Fibroblast of lung (primary cell): ENCODE data around the gene WDFY3. TPM values are rescaled to one million over a fixed set of nuclear protein-coding genes. Genes with fewer than 3 reads are reported as not detected.

Experiments
- DNase-seq, 2 donors: peaks; one replicate each; pipeline versions ENCODE4 v3.0.0 to v3.0.0-alpha.2; 2010; ENCODE audit warnings: low read depth in 2 of 2
- H2AFZ ChIP-seq: 2 replicates; pipeline ENCODE4 v1.5.1; 2012; ENCODE audit warnings: low read length, control low read depth, inconsistent platforms
- H3K27ac ChIP-seq: 2 replicates; pipeline ENCODE4 v1.5.1; 2011; ENCODE audit warnings: low read length, control low read depth; ENCODE audit not compliant: insufficient read depth
- H3K27me3 ChIP-seq: 2 replicates; pipeline ENCODE4 v1.5.1; 2011; ENCODE audit warnings: mild to moderate bottlenecking, low read length; ENCODE audit not compliant: control insufficient read depth, insufficient read depth
- H3K36me3 ChIP-seq: 2 replicates; pipeline ENCODE4 v1.5.1; 2011; ENCODE audit warnings: low read length; ENCODE audit not compliant: control insufficient read depth, insufficient read depth
- H3K4me1 ChIP-seq: 2 replicates; pipeline ENCODE4 v1.5.1; 2011; ENCODE audit warnings: low read length; ENCODE audit not compliant: control insufficient read depth, insufficient read depth; ENCODE audit errors: extremely low read depth
- H3K4me2 ChIP-seq: 2 replicates; pipeline ENCODE4 v1.5.1; 2011; ENCODE audit warnings: low read length, control low read depth; ENCODE audit not compliant: insufficient read depth; ENCODE audit errors: extremely low read depth
- H3K4me3 ChIP-seq, 4 experiments: fragments of 200-600 bp in 1 of 4; sonication (generic) in 1 of 4; replicated peaks in 1 of 4; 2 replicates each; pipeline ENCODE4 v1.5.1; 2011 to 2016; ENCODE audit warnings: low read length in 4 of 4, low read depth in 3 of 4, mild to moderate bottlenecking in 3 of 4, control low read depth in 2 of 4, inconsistent platforms in 1 of 4, mixed read lengths in 1 of 4; ENCODE audit not compliant: insufficient read depth in 1 of 4; ENCODE audit errors: control extremely low read depth in 1 of 4
- H3K79me2 ChIP-seq: 2 replicates; pipeline ENCODE4 v1.5.1; 2012; ENCODE audit warnings: mild to moderate bottlenecking, low read length, inconsistent platforms; ENCODE audit not compliant: control insufficient read depth, insufficient read depth
- H3K9ac ChIP-seq: 2 replicates; pipeline ENCODE4 v1.5.1; 2011; ENCODE audit warnings: mild to moderate bottlenecking, low read length, control low read depth; ENCODE audit not compliant: insufficient read depth
- H3K9me3 ChIP-seq: 2 replicates; pipeline ENCODE4 v1.5.1; 2012; ENCODE audit warnings: low read depth, low read length; ENCODE audit not compliant: control insufficient read depth, insufficient read depth
- H4K20me1 ChIP-seq: 2 replicates; pipeline ENCODE4 v1.5.1; 2011; ENCODE audit warnings: low read length; ENCODE audit not compliant: control insufficient read depth, insufficient read depth; ENCODE audit errors: extremely low read depth
- EZH2 ChIP-seq: IDR thresholded peaks from 2 replicates; pipeline ENCODE4 v1.5.1; 2012; ENCODE audit warnings: low read length, control low read depth, mild to moderate bottlenecking; ENCODE audit errors: missing control alignments
- polyA plus RNA-seq, 2 donors: library from polyadenylated mRNA; depleted of rRNA in 1 of 2; stranded (reverse) in 1 of 2; unstranded in 1 of 2; fragments of >200 nt; gene quantifications; 2 replicates each; pipeline ENCODE4 v1.2.1, GENCODE V29; 2011 to 2012; ENCODE audit warnings: missing spikeins in 1 of 2
- total RNA-seq: library from RNA; depleted of rRNA; stranded (reverse); fragments of >200 nt; gene quantifications from 2 replicates; pipeline ENCODE4 v1.2.1, GENCODE V29; 2014
- TF ChIP-seq, protein P1 (sequence below), 2 donors: IDR thresholded peaks in 1 of 2; conservative IDR thresholded peaks in 1 of 2; 1 replicate in 1 of 2; 2 replicates in 1 of 2; pipeline ENCODE4 v1.5.1; 2011 to 2012; ENCODE audit warnings: low read length in 2 of 2, control low read depth in 1 of 2, inconsistent platforms in 1 of 2, low read depth in 1 of 2, mild to moderate bottlenecking in 1 of 2

Gene WDFY3
- total and polyA plus RNA-seq, 2 donors (not counting 1 experiment from before 2014, with no cell fraction given) = 26.8 to 88.8 TPM

DNA sequence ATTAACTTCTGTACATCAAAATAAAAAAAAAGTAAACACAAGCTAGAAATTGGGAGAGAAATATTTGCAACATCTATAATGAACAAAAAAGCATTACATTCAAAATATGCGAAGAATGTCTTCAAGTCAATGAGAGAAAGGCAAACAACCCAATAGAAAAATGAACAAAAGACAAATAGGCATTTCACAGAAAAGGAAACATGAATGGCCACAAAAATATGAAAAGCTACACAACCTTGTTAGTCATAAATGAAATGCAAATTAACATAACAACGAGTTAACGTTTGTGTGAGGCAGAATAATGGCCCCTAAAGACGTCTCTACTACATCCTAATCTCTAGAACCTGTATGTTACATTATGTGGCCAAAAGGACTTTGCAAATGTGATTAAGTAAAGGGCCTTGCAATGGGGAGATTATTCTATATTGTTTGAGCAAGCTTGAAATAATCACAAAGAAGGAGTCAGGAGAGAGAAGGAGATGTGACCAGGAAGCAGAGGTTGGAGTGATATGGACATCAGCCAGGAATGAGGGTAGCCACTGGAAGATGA, 86.8 kb downstream of the WDFY3 start:
- Histone ChIP-seq H3K27me3 (no peaks in the 10 kb centered on the region), H3K9me3 (no peaks in the 10 kb centered on the region), H3K27ac (no peak overlapping the region), H3K79me2 (no peaks in the 10 kb centered on the region), H2AFZ (no peak overlapping the region), H3K36me3 (no peaks in the 10 kb centered on the region), H3K4me1 (peaks cover 3% of the 10 kb centered on the region), H3K4me3 (no peak overlapping the region), H3K4me2 (no peak overlapping the region), H3K9ac (no peak overlapping the region), H4K20me1 (no peaks in the 10 kb centered on the region)
- no peak for TF ChIP-seq EZH2
- TF ChIP-seq, protein P1, sequence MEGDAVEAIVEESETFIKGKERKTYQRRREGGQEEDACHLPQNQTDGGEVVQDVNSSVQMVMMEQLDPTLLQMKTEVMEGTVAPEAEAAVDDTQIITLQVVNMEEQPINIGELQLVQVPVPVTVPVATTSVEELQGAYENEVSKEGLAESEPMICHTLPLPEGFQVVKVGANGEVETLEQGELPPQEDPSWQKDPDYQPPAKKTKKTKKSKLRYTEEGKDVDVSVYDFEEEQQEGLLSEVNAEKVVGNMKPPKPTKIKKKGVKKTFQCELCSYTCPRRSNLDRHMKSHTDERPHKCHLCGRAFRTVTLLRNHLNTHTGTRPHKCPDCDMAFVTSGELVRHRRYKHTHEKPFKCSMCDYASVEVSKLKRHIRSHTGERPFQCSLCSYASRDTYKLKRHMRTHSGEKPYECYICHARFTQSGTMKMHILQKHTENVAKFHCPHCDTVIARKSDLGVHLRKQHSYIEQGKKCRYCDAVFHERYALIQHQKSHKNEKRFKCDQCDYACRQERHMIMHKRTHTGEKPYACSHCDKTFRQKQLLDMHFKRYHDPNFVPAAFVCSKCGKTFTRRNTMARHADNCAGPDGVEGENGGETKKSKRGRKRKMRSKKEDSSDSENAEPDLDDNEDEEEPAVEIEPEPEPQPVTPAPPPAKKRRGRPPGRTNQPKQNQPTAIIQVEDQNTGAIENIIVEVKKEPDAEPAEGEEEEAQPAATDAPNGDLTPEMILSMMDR (conservative IDR thresholded peaks at IDR 0.05 in 1 of 2, IDR thresholded peaks at IDR 0.05 in 1 of 2; ENCODE audit: low read depth in 1 of 2, low read length in 2 of 2) = no peak
- peak in 1 of 2 donors; percentile 72 for DNase-seq

- H3K36me3 ChIP-seq = no peaks in the 10 kb centered on the region
- H3K9me3 ChIP-seq = no peaks in the 10 kb centered on the region
- no peak overlapping the region for H2AFZ ChIP-seq
- TF ChIP-seq, protein P1 (conservative IDR thresholded peaks at IDR 0.05 in 1 of 2, IDR thresholded peaks at IDR 0.05 in 1 of 2; ENCODE audit: low read depth in 1 of 2, low read length in 2 of 2) = no peak
- no peak for TF ChIP-seq EZH2
- no peaks in the 10 kb centered on the region for H3K27me3 ChIP-seq
- peak overlapping the region; percentile 20 for H3K4me2 ChIP-seq
- no peaks in the 10 kb centered on the region for H4K20me1 ChIP-seq
- H3K79me2 ChIP-seq = no peaks in the 10 kb centered on the region
- peaks cover 3% of the 10 kb centered on the region for H3K4me1 ChIP-seq
- no peak overlapping the region for H3K4me3 ChIP-seq
- H3K27ac ChIP-seq = no peak overlapping the region
- DNase-seq = peak; percentile 12
- no peak overlapping the region for H3K9ac ChIP-seq
Measured at GRCh38 chr4:84878546-84878945, 87.9 kb downstream of the WDFY3 start.

GRCh38 chr4:84878090-84878489, 88.4 kb downstream of the WDFY3 start:
- Histone ChIP-seq H3K4me1 (peaks cover 3% of the 10 kb centered on the region), H4K20me1 (no peaks in the 10 kb centered on the region), H3K4me2 (peak overlapping the region; percentile 20), H3K27ac (no peak overlapping the region), H3K4me3 (no peak overlapping the region), H3K9me3 (no peaks in the 10 kb centered on the region), H3K27me3 (no peaks in the 10 kb centered on the region), H3K36me3 (no peaks in the 10 kb centered on the region), H3K9ac (no peak overlapping the region), H3K79me2 (no peaks in the 10 kb centered on the region), H2AFZ (no peak overlapping the region)
- peak; percentile 72 to 89 for DNase-seq
- TF ChIP-seq, protein P1 (conservative IDR thresholded peaks at IDR 0.05 in 1 of 2, IDR thresholded peaks at IDR 0.05 in 1 of 2; ENCODE audit: low read depth in 1 of 2, low read length in 2 of 2) = no peak
- TF ChIP-seq EZH2 = no peak
